SK-N-MC (cell line): ENCODE data around the gene KIAA0930.

Source experiments
- EZH2 ChIP-seq: fragments of 200-600 bp; sonication (generic); IDR thresholded peaks from one replicate; pipeline ENCODE4 v1.6.1; 2017; ENCODE audit warnings: antibody characterized with exemption
- FOXP2 ChIP-seq: optimal IDR thresholded peaks from 2 replicates; pipeline ENCODE3; 2011; ENCODE audit warnings: mild to moderate bottlenecking, moderate library complexity; ENCODE audit not compliant: insufficient read depth; ENCODE audit errors: extremely low read length, control extremely low read depth
- POLR2AphosphoS5 ChIP-seq: IDR thresholded peaks from 2 replicates; pipeline ENCODE4 v1.6.1; 2012; ENCODE audit warnings: mild to moderate bottlenecking, low read depth, low read length, borderline replicate concordance

DNA sequence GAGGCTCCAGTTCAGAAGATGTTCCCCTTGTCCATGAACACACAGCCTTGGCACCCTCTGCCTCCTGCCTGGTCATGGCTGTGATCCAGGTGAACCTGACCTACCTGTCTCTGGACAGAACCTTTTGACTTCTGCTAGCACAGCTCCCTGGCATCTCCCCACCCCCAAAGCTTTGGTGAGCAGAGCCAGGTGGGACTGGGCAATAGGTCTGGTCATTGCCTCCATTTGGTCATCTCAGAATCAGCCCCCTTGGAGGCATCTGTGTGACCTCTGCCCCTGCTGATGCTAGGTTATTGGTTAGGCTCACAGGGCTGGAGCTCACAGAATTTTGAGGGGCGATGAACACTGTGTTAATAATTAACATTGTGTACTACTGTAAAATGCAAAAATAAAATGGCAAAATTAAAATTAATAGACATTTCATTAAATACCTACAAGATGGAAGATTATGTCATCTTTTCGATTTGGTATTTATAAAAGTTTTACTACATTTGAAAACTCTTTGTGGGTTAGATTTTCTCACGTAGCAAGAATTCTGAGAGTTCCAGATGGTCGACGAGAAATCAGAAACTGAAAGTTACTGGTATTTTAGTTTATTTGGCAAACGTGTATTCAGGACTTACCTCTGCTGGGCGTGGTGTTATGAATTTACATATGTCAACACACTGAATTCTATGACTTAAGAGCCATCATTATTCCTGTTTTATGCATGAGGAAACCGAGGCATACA lies 8.3 kb upstream of the KIAA0930 start:
- no peak for TF ChIP-seq EZH2
- no peak for TF ChIP-seq POLR2AphosphoS5
- no peak for TF ChIP-seq FOXP2
